H1 (cell line): Measurements from ENCODE around the gene APLP1. TPM values are rescaled to one million over a fixed set of nuclear protein-coding genes. Genes with fewer than 3 reads are reported as not detected.

Source experiments
- polyA plus RNA-seq, 7 experiments: library from polyadenylated mRNA; depleted of rRNA in 3 of 7; stranded (reverse) in 5 of 7; unstranded in 2 of 7; fragments of >200 nt in 5 of 7; fragments of 200-250 nt in 2 of 7; gene quantifications; 1 replicate in 5 of 7; 2 replicates in 1 of 7; 4 replicates in 1 of 7; pipeline versions ENCODE4 v1.2.1 to v1.2.3, GENCODE V29; 2011 to 2013; ENCODE audit warnings: missing spikeins in 2 of 7, mixed read lengths in 2 of 7
- total RNA-seq: library from RNA; stranded (reverse); fragmentation: NEBNext Ultra II Directional; extraction: Animal tissue kit (Norgen Biotek cat#: 25700); gene quantifications from 2 replicates; pipeline ENCODE4 v1.2.1, GENCODE V29; 2021
- TF ChIP-seq, protein P1 (sequence below): IDR thresholded peaks from 2 replicates; pipeline ENCODE4 v1.6.1; 2011; ENCODE audit warnings: low read length, improper control_type of control experiment

Gene APLP1
- total and polyA plus RNA-seq, 2 of the 8 experiments (the other 6 are each of a cell fraction or from before 2014, with no cell fraction given): 19.9 to 22.0 TPM

DNA sequence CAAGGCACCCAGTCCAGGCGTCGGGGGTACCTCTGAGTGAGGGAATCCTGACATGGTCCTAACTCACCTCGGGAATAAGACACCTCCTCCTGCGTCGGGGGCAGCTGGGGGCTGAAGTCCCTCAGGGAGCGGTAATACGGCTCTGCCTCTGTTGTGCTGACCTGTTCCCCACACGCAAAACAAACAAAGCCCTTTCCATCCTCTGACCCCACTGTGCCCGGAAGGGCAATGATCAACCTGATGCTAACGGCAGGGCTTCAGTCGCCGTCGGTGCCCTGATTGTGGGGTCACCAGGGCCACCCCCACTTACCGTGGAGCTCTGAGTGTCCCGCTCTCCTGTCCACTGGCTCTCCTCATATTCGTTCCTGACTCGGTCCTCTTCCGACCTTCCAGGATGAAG is 37.4 kb upstream of the APLP1 start (continued):
- TF ChIP-seq, protein P1, sequence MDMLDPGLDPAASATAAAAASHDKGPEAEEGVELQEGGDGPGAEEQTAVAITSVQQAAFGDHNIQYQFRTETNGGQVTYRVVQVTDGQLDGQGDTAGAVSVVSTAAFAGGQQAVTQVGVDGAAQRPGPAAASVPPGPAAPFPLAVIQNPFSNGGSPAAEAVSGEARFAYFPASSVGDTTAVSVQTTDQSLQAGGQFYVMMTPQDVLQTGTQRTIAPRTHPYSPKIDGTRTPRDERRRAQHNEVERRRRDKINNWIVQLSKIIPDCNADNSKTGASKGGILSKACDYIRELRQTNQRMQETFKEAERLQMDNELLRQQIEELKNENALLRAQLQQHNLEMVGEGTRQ: no peak
